ENCODE data around the gene MYH15. TPM values are rescaled to one million over a fixed set of nuclear protein-coding genes. Genes with fewer than 3 reads are reported as not detected.

Gene MYH15
- total RNA-seq, 3 donors from 2014 or later, result not detected

DNA sequence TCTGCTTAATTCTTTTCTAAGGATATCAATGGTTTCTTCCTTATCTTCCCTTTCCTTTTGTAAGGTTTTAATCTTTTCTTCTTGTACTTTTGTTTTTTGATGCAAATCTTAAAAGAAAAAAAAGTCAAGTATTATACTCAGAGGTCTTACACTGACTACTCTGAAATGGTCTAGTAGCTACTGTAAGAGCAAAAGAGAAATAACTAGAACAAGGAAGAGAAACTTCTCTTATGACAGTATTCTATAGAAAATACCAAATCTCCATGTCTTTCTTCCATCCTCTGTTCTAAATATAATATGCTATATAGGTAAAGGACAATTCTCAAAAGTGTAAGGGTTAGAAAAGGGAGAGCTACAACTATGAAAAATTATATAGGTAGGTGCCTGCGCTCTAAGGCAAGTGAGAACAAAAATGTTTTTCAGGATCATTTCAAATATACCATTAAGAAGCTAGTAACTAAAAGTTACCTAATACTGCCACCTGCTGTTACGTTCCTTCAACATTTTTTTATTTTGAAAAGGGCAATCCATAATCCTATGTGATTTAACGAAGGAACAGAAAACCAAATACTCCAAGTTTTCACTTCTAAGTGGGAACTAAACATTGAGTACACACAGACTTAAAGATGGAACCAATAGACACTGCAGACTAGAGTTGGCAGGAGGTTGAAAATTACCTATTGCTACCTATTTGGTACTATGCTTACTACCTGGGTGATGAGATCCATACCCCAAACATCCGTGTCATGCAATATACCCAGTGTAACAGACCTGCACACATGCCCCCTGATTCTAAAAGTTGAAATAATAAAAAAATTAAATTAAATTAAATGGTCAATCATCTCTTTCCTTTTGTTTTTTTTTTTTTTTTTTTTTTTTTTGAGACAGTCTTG lies 42.1 kb upstream of the MYH15 start:
- H3K27ac ChIP-seq, result no peak overlapping the region
- no peaks in the 10 kb centered on the region for H3K4me1 ChIP-seq
- no peaks in the 10 kb centered on the region for H3K27me3 ChIP-seq
- intact Hi-C loops (cut with DNase I; ENCODE audit: low total_unique reads), result loop anchor here (10.0 kb wide), 1 partner anchor 58 kb away; no protein-coding TSS in a partner anchor
- no peaks in the 10 kb centered on the region for H3K9me3 ChIP-seq
- no peak for DNase-seq (ENCODE audit: low spot score in 2 of 2)
- no peaks in the 10 kb centered on the region for H3K36me3 ChIP-seq
- TF ChIP-seq POLR2A (IDR thresholded peaks at IDR 0.05), result no peak
- TF ChIP-seq CTCF (IDR thresholded peaks at IDR 0.05), result peak; percentile 19 to 48 (median 47)
- H3K4me3 ChIP-seq, result no peak overlapping the region

DNA sequence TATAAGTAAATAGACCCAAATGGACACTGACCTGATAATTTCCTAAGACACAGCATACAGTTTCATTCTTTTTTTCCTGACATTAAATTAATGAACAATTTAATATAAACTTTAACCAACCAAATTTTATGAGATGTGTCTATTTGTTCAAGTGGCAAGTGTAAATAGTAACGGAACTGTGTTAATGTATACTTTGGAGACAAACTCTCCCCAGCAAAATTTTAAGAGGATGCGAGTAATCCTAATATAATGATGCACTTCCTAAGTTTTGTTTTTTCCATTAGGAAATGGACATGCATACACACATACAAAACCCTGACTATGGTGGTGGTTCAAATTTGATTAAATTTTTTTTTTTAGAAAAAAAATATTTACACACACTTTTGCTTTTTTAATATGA lies 38.5 kb upstream of the MYH15 start:
- intact Hi-C loops (cut with DNase I; ENCODE audit: low total_unique reads), result no loop called here
- Histone ChIP-seq H3K27ac (no peak overlapping the region), H3K4me3 (no peak overlapping the region), H3K36me3 (no peaks in the 10 kb centered on the region), H3K4me1 (no peaks in the 10 kb centered on the region), H3K27me3 (no peaks in the 10 kb centered on the region), H3K9me3 (no peaks in the 10 kb centered on the region)
- DNase-seq (ENCODE audit: low spot score in 2 of 2), result no peak
- TF ChIP-seq POLR2A (IDR thresholded peaks at IDR 0.05), result no peak
- TF ChIP-seq POLR2AphosphoS5 (IDR thresholded peaks at IDR 0.05), result no peak
- TF ChIP-seq CTCF (IDR thresholded peaks at IDR 0.05), result no peak

DNA sequence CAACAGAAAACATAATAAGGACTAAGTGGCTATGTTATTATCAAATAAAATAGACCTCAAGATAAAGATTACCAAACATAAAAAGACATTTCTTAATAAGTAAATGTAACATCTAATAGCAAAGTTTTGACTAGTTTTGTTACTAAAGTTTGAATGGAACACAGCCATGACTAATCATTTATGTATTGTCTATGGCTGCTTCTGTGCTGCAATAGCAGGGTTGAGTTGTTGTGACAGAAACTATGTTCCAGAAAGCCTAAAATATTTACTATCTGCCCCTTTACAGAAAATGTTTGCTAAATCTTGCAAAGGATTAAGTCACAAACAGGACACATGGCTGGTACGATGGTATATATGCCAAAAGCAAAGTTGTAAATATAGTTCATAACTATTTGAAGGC lies 37.9 kb upstream of the MYH15 start:
- no peak overlapping the region for H3K27ac ChIP-seq
- H3K4me1 ChIP-seq, result no peaks in the 10 kb centered on the region
- H3K36me3 ChIP-seq, result no peaks in the 10 kb centered on the region
- H3K27me3 ChIP-seq, result no peaks in the 10 kb centered on the region
- no peaks in the 10 kb centered on the region for H3K9me3 ChIP-seq
- H3K4me3 ChIP-seq, result no peak overlapping the region
- intact Hi-C loops (cut with DNase I; ENCODE audit: low total_unique reads), result no loop called here
- no peak for DNase-seq (ENCODE audit: low spot score in 2 of 2)
- no peak for TF ChIP-seq POLR2AphosphoS5 (IDR thresholded peaks at IDR 0.05)
- TF ChIP-seq CTCF (IDR thresholded peaks at IDR 0.05), result no peak
- no peak for TF ChIP-seq POLR2A (IDR thresholded peaks at IDR 0.05)

DNA sequence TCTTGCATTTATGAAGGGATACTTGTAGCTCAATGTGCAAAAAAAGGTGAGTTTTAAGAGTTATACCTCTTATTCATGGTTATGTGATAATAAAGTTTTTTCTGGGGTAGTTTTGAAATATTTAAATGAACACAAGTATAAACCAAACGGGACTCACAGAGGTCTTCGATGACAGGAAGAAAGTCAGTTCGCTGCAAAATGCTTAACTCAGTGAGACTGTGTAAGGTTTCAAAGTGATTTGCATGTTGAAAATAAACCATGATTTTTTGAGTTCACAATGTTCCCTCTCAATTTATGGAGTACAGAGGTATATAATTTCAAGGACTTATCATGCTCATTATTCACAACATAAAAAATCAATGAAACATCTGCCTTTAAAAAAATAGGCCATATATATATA lies 36.3 kb upstream of the MYH15 start:
- Histone ChIP-seq H3K36me3 (no peaks in the 10 kb centered on the region), H3K4me1 (no peaks in the 10 kb centered on the region), H3K4me3 (no peak overlapping the region), H3K27ac (no peak overlapping the region), H3K9me3 (no peaks in the 10 kb centered on the region), H3K27me3 (no peaks in the 10 kb centered on the region)
- no peak for TF ChIP-seq CTCF (IDR thresholded peaks at IDR 0.05)
- no peak for TF ChIP-seq POLR2AphosphoS5 (IDR thresholded peaks at IDR 0.05)
- TF ChIP-seq POLR2A (IDR thresholded peaks at IDR 0.05), result no peak
- no peak for DNase-seq (ENCODE audit: low spot score in 2 of 2)
- intact Hi-C loops (cut with DNase I; ENCODE audit: low total_unique reads), result no loop called here

- H3K4me3 ChIP-seq, result no peak overlapping the region
Measured at GRCh38 chr3:108546247-108546646, 35.9 kb upstream of the MYH15 start.

More at GRCh38 chr3:108546247-108546646, 35.9 kb upstream of the MYH15 start:
- intact Hi-C loops (cut with DNase I; ENCODE audit: low total_unique reads), result no loop called here
- Histone ChIP-seq H3K27ac (no peak overlapping the region), H3K27me3 (no peaks in the 10 kb centered on the region), H3K36me3 (no peaks in the 10 kb centered on the region), H3K9me3 (no peaks in the 10 kb centered on the region), H3K4me1 (no peaks in the 10 kb centered on the region)
- TF ChIP-seq POLR2A (IDR thresholded peaks at IDR 0.05), result no peak
- no peak for TF ChIP-seq POLR2AphosphoS5 (IDR thresholded peaks at IDR 0.05)
- TF ChIP-seq CTCF (IDR thresholded peaks at IDR 0.05), result no peak
- DNase-seq (ENCODE audit: low spot score in 2 of 2), result no peak

All from breast epithelium (tissue), 4 donors.